ENCODE measurements around the gene PODXL2.

The PODXL2 gene

DNA sequence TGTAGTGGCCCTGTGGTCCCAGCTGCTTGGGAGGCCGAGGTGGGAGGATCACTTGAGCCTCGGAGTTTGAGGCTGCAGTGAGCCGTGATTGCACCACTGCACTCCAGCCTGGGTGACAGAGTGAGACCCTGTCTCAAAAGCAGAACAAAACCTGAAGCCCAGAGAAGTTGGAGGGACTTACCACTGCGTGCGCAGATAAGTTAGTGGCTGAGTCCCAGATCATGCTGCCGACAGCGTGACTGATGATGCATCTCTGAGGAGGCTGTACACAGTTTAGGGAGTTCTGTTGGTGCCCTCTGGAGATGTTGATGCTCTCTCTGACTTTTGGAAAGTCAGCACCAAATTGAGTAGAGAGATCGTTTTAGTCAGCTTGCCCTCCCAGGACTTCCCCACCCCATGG is 27.9 kb downstream of the PODXL2 start:
- no peak for DNase-seq

DNA sequence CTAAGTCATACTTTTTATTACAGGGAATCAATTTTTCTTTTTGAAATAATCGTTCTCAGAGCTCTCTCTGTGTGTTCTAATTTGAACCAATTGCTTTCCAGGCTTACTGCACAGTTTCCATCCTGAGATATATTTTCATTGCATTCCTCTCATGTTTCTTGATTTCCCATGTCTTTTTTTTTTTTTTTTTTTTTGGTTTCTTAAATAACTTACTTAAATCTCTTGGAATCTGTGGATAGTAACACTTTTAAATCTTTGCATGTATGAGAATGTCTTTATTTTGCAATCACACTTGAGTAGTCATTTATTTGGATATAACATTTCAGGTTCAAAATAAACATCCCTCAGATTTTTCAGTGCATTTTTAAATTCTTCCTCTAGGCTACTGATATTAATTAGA is 29.2 kb downstream of the PODXL2 start:
- peak; percentile 26 for DNase-seq

DNA sequence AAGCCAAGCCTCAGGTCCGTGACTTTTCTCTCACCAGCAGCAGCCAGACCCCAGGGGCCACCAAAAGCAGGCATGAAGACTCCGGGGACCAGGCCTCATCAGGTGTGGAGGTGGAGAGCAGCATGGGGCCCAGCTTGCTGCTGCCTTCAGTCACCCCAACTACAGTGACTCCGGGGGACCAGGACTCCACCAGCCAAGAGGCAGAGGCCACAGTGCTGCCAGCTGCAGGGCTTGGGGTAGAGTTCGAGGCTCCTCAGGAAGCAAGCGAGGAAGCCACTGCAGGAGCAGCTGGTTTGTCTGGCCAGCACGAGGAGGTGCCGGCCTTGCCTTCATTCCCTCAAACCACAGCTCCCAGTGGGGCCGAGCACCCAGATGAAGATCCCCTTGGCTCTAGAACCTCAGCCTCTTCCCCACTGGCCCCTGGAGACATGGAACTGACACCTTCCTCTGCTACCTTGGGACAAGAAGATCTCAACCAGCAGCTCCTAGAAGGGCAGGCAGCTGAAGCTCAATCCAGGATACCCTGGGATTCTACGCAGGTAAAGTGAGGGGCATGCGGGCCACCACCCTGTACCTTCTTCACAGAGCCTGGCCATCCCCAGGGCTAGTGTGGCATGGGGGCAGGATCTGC is 31.8 kb downstream of the PODXL2 start:
- no peak for DNase-seq

DNA sequence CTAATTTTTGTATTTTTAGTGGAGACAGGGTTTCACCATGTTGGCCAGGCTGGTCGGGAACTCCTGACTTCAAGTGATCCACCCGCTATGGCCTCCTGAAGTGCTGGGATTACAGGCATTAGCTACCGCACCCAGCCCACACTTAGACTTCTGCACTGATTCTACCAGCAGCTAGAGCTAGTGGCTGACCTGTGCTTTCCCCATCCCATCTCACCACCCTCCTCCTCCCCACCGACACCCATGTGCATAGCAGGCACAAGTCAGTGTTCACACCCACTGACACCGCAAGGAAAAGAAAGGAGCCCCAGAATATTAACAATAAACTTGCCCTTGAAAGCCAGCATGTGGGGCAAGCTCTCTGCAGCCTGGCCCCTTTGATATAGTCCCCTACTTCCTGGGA is 32.6 kb downstream of the PODXL2 start:
- no peak for DNase-seq

DNA sequence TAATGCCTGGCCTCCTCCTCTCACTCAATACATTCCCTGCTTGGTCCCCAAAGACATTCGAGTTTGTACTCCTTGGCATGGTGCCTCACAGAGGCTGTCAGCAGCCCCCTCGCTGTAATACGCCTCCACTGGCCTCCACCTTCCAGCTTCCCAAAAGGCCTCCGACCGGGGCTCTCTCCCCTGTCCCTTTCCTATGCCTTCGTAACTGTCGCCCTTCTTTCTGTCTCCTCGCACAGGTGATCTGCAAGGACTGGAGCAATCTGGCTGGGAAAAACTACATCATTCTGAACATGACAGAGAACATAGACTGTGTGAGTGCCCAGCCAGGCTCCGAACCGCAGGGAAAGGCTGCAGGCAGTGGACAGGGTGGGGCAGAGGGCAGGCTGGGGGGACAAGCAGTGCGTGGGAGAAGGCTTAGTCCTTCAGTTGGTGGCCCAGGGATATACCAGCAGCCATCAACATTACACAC is 33.0 kb downstream of the PODXL2 start:
- no peak for DNase-seq

DNA sequence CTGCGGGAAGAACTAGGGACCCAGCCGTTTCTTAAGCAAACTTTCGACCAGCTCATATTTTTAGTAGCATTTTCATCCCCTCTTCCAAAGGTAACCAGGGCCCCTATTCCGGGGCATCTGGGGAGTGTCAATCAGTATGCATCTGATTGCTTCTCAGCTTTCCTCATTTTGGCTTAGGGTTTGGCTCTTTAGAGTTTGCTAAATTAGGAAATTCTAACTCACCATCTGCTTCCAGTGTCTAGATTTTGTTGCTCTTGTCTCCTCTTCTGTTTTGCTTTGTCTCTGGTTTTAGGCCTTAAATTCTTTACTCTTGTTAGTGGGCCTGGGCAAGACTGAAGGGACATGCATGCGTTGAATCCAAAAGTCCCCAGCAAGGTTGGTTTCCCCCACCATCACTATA is 34.2 kb downstream of the PODXL2 start:
- no peak for DNase-seq

DNA sequence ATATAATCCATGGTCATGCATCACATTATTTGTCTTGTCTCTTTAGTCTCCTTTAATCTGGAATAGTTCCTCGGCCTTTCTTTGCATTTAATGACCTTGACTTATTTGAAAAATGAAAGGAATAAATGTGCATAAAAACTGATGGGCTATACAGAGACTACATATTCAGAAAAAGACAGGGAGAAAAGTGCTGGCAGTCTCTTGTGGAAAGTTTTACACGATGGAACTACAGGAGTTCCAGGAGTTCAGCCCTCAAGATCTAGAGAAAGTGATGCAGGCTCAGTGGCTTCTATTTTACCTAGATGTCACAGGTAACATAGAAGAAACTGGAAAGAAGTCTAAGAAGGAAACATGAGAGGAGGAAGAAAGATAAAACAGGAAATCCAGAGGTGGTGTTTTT is 36.2 kb downstream of the PODXL2 start:
- DNase-seq, result no peak

DNA sequence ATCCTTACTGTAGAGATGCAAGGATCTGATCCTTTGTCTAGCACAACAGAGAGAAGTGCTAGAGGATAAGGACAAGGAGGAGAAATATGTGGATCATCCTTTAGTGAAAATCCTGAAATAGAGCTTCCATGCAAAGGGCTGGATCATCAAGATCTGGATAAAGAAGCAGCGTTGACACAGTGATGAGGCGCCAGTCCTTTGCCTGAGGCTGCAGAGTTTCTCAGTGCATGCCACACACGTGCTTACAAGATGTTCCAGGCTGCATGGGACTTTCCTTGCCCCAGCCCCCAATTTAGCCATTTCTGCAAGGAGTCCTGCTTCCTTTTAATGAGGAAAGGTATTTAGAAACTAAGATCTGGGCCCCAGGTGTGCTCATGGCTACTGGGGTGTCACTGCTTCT is 36.6 kb downstream of the PODXL2 start:
- DNase-seq, result no peak

DNA sequence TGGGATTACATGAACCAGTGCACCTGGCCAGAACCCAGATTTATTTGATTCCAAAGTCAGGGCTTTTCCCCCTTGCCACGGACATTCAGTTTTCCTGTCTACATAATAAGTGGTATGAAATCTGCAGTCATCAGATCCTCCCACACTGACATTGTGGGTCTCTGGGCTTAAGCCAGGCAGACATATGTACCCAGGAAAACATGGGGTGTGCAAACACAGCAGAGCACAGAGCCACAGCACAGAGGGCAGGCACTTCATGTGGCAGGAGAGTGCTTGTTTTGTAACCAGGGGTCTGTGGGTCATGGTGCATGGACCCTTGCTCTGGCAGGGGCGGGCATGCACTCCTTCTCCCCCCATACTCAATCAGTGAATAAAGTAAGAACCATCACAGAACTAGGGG is 37.7 kb downstream of the PODXL2 start:
- no peak for DNase-seq

DNA sequence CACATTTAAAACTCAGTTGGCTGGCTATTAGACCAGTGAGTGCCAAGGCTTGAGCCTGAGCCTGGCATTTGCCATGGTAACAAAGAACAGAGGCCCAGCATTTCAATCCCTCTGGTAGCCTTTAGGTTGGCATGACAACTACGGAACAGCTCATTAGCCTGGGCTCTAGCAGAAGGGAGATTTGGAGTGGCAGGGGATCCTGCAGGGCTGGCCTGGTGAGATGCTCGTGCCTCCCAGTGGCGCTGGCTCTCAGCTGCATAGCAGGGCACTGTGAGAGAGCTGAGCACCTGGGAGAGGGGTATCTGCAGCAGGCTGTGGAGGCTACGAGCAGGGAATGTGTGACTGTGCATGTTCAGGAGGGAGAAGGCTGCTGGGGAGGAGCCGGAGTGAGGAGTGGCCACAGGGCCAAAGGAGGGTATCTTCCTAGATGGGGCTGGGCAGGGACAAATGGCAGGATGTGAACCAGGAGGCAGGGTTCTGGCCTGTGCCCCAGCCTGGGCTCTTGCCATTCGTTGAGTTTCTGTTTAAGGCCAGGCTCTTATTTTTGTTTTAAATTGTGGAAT is 38.2 kb downstream of the PODXL2 start:
- DNase-seq, result no peak

DNA sequence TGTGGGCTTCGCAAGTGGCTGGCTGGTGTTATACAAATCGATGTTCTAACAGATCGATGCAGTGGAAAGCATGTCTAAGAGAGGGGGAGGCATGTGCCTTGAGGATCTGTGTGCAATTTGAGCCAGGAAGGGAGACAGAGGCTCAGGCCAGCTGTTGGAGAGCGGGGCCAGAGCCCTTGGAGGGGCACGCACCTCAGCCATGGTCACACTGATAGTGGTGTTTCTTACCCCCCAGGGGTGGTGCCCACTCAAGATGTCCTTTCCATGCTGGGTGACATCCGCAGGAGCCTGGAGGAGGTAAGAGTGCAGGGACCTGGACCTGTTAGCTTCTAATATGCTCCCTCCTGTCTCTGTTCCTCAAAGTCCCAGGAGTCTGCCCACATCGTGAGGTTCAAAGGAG is 39.9 kb downstream of the PODXL2 start:
- no peak for DNase-seq

DNA sequence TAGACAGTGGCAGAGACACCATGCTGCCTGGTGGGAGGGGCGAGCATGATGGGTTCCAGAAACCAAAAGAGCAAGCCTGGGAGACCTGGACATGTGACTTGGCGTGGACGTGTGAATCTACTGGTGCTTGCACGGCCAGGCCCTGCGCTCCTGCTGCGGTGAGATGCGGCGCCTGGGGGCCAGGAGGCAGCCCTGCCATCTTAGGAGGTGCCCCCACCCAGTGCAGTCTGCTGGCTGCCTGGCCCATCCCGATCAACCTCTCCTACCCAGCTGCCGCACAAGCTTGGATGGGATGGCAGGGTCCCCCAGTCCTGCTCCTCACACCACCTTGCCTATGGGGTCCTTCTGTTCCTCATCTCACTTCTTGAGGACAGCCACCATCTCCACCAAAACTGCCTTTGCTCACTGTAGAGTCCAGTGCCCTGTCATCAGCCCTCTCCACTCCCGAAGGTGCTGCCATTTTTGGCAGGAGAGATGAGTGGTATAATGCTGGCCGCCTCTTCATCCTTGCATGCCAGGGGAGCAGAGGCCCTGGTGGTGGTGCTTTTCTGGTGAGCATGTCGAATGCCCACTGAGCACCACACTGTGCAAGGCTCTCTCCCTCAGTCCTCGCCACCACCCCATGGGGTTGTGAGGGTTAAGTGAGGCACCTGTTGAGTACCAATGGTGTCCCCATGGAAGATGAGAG is 40.7 kb downstream of the PODXL2 start:
- no peak for DNase-seq

DNA sequence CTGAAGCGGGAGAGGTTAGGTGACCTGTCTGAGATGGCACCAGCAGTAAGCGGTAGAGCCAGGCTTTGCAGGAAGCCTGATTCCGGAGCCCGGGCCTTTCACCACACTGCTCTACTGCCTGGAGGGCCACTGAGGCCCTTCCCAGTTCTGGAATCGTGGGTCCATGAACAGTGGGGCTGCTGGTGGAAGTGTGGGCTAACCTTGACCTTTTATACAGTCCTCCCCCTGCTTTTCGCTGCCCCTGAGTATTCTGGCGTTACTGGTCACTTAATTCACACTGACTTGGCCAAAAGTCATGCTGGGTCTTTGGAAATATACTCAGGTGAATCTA is 41.2 kb downstream of the PODXL2 start:
- no peak for DNase-seq

DNA sequence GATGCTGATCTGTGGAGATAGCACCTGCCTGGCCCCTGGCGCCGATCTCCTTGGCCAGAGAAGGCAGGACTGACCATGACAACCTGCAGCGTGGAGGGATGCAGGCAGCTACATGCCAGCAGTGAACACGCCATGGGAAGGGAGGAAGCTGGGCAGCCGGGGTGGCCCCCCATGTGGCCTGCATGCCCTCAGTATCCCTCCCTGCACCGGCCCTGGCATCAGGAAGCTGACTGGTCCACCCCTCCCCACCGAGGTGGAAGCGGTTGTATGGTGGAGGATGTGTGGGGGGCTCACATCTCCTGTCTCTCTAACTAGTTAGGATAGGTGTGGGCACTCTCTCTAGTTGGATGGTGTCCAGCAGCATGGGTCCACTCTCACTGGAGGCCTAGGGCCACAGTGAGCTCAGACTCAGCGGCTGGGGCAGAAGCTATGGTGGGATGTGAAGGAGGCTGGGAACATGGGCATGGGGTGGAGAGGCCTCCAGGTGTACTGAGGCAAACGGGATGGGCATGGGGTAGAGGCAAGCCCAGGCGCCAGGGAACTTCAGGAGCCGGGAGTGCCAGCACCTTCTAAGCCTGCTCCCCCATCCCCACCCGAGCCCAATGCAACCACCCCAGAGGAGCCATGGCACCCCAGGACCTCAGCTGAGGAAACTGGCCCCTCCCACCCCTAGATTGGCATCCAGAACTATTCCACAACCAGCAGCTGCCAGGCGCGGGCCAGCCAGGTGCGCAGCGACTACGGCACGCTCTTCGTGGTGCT is 42.0 kb downstream of the PODXL2 start:
- DNase-seq, result no peak

DNA sequence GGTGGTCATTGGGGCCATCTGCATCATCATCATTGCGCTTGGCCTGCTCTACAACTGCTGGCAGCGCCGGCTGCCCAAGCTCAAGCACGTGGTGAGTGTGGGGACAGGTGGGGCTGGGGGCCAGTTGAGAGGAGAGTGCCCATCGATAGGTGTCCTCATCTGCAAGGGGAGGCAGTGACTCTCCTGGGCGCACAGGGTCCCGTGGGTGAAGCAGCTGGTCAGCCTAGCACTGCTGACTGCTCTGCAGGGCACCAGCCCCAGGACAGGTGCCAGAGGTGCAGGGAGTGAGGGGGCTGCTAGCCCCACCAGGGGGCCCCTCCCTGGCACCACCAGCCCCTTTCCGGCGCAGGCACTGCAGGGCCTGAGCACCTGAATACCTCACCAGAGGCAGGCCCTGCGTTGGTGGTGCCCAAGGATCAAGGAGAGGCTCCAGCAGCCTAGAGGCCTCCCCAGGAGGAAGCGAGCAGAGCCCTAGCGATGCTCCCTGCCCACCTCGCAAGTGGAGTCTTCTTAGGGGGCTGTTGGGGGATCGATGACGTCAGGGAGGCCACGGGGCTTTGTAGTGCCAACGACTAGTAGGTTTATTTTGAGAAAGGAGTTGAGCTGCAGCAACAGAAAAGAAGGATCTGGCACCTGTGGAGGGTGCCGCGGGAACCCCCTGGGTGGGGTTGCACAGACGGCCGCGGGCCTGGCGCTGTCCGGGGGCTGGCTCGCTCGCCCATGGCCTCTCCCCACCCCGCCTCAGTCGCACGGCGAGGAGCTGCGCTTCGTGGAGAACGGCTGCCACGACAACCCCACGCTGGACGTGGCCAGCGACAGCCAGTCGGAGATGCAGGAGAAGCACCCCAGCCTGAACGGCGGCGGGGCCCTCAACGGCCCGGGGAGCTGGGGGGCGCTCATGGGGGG is 42.8 kb downstream of the PODXL2 start:
- no peak for DNase-seq

DNA sequence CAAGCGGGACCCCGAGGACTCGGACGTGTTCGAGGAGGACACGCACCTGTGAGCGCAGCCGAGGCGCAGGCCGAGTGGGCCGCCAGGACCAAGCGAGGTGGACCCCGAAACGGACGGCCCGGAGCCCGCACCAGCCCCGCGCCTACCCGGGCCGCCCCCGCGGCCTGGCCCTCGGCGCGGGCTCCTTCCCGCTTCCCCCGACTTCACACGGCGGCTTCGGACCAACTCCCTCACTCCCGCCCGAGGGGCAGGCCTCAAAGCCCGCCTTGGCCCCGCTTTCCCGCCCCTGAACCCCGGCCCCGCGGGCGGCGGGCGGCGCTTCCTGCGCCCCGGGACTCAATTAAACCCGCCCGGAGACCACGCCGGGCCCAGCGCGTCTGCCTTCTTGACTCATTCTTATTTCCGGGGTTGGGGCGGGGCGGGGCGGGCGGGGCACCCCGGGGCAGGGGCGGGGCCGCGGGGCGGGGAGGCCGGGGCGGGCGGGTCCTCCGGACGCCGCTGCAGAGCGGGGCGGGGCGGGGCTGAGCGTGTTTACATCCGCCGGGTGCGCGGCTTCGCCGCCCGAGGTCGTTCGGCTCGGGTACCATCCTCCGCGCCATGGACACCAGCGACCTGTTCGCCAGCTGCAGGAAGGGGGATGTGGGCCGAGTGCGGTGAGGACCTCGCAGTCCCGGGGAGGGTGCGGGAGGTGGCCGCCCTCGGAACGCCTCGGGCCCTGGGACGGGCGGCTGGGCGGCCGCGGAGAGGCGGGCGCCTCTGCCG is 43.6 kb downstream of the PODXL2 start, which contains the start of gene ABTB1:
Gene ABTB1 (plus strand): TSS at position 524 of the 762 bp plus-strand sequence. CDS start 74 bp downstream, at position 598.
- peak; percentile 86 for DNase-seq

DNA sequence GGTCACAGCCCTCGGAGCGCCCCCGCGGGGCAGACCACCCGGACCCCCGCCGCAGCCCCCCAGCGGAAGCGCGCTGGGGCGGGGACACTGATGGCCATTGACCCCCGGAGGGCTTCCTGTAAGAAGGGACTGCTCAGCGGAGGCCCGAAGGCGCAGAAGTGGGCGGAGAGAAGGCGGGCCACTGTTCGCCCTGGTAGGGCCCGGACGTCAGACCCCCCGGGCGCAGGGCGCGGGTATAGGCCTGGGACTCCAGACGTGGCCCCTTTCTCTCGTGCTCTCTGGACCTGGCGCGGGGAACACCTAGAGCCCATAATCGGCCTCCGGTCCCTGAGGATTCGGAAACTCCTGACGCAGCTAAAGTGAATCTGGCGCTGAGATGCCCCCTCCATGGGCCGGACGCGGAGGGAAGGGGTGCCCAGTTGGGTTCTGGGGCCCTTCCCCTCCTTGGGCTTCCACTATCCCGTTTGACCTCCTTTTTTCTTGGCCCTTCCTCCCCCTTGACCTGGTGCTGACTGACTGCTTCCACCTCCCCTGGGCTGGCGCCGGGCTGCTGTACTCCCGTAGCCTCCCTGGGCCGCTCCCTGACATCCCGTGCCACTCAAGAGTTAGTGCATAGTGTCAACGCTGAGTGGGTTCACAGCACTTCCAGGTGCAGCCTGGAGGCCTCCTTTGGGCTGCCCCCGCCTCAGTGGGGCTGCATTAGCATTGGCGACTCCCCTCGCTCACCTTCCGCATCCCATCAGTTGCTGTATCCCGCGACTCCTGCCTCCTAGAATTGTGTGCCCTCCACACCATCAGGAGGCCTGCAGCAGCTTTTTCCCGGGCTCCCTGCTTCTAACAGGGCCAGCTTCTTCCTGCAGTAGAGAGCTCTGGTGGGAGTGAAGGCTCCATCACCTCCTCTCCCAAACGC is 44.5 kb downstream of the PODXL2 start:
- peak; percentile 63 for DNase-seq

DNA sequence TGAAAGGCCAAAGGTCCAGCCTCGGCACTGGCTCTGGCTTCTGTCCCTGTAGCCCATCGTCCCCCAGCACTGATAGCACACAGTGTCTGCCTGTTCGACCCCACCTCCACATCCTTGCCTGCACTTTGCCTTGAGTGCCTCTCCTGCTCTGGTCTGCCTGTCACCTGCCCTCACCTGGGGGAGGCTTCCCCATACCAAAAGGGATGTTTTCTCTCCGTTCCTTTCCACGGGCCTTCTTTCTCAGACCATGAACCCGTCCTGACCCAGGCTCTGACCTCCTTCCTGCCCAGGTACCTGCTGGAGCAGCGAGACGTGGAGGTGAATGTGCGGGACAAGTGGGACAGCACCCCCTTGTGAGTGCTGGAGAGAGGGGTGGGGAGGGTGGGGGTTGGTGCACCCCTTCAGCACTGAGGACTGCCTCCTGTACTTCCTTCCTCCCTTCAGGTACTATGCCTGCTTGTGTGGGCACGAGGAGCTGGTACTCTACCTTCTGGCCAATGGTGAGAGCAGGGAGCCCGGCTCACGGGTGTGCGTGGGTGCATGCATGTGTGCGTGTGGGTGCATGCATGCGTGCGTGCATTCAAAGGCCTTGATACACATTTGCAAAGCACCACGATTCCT is 45.2 kb downstream of the PODXL2 start:
- no peak for DNase-seq

DNA sequence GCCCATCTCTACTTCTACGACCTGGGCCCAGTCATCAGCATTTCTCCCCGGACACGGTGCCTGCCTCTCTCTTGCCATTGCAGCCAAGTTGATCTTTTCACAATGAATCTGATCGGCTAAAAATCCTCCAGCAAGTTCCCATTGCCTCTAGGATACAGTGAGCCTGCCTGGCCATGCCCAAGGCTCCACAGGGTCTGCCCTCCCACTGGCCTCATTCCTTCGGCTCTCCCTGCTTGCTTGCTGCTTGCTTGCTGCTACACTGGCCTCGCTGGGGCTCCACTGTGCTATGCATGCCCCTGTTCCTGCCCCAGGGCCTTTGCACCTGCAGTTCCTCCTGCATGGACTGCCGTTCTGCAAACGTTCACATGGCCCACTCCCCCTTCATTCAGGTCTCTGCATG is 45.8 kb downstream of the PODXL2 start:
- no peak for DNase-seq

DNA sequence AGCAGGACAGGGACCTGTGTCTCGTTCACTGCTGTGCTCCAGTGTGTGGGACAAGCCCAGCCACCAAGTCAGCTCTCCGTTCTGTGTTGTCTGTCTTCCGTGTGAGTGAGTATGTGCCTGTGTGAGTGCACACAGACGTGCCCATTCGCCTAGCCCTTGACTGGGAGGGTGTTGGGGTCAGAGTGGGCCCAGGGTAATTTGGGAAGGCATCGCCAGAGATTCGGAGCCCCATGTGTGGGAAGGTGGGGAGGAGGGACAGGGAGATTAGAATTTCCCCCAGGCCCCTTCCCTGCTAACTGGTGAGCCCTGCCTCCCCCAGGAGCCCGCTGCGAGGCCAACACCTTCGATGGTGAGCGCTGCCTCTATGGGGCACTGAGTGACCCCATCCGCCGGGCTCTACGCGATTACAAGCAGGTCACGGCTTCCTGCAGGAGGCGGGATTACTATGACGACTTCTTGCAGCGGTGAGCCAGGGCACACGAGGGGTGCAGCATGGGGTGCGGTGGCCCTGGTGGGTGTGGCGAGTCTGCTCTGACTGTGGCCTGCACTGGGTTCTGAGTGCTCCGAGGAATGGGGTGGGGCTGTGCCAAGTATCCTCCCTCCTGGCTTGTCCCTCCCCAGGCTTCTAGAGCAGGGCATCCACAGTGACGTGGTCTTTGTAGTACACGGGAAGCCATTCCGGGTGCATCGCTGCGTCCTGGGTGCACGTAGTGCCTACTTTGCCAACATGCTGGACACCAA is 46.8 kb downstream of the PODXL2 start:
- DNase-seq, result no peak

All from fibroblast of skin of right biceps (primary cell).